Measurements from ENCODE around the gene ANKRD42. TPM values are rescaled to one million over a fixed set of nuclear protein-coding genes. Genes with fewer than 3 reads are reported as not detected.
A peak's percentile ranks its signal among the peaks of the same experiment; 100 is the strongest.

ANKRD42 gene
- total and polyA plus RNA-seq, 8 donors: 10.2 to 17.2 (median 13.4) TPM

GRCh38 chr11:83235825-83236224 is 42.3 kb downstream of the ANKRD42 start:
- Histone ChIP-seq H3K9me3 (no peaks in the 10 kb centered on the region), H3K27ac (no peak overlapping the region), H3K4me1 (no peaks in the 10 kb centered on the region), H3K4me3 (no peak overlapping the region), H3K36me3 (no peaks in the 10 kb centered on the region), H3K27me3 (no peaks in the 10 kb centered on the region)
- ATAC-seq (peak; percentile 65), DNase-seq (no peak)
- intact Hi-C loops (cut with DNase I): no loop called here
- no peak for TF ChIP-seq CTCF (IDR thresholded peaks at IDR 0.05)

GRCh38 chr11:83238111-83238510 is 44.6 kb downstream of the ANKRD42 start:
- TF ChIP-seq CTCF (IDR thresholded peaks at IDR 0.05): no peak
- no peaks in the 10 kb centered on the region for H3K27me3 ChIP-seq
- intact Hi-C loops (cut with DNase I): no loop called here
- H3K36me3 ChIP-seq: no peaks in the 10 kb centered on the region
- no peak overlapping the region for H3K27ac ChIP-seq
- H3K9me3 ChIP-seq: no peaks in the 10 kb centered on the region
- no peak overlapping the region for H3K4me3 ChIP-seq
- no peaks in the 10 kb centered on the region for H3K4me1 ChIP-seq
- DNase-seq (no peak), ATAC-seq (no peak)

GRCh38 chr11:83241291-83241946 is 47.9 kb downstream of the ANKRD42 start:
- Histone ChIP-seq H3K9me3 (no peaks in the 10 kb centered on the region), H3K36me3 (no peaks in the 10 kb centered on the region), H3K4me1 (no peaks in the 10 kb centered on the region), H3K4me3 (no peak overlapping the region), H3K27ac (no peak overlapping the region), H3K27me3 (no peaks in the 10 kb centered on the region)
- TF ChIP-seq CTCF (IDR thresholded peaks at IDR 0.05): peak; percentile 20 to 22
- peak in 2 of 4 donors; percentile 13 to 53 for DNase-seq
- ATAC-seq: peak; percentile 97
- intact Hi-C loops (cut with DNase I): no loop called here

GRCh38 chr11:83249445-83249844 is 55.9 kb downstream of the ANKRD42 start:
- intact Hi-C loops (cut with DNase I): no loop called here

More at GRCh38 chr11:83249445-83249844, 55.9 kb downstream of the ANKRD42 start:
- DNase-seq (no peak), ATAC-seq (no peak)
- TF ChIP-seq CTCF (IDR thresholded peaks at IDR 0.05): no peak
- Histone ChIP-seq H3K27ac (no peak overlapping the region), H3K4me3 (no peak overlapping the region), H3K4me1 (no peaks in the 10 kb centered on the region), H3K9me3 (no peaks in the 10 kb centered on the region), H3K27me3 (no peaks in the 10 kb centered on the region), H3K36me3 (no peaks in the 10 kb centered on the region)
